Activated CD4-positive, CD25-positive, alpha-beta regulatory T cell treated with anti-CD3 and anti-CD28 coated beads, Interleukin-2, amount 50 U/mL, for 16 hours (primary cell): Measurements from ENCODE around the gene FXYD5.
A peak's percentile ranks its signal among the peaks of the same experiment; 100 is the strongest.
"Not testable (repeated sequence)": the region's sequence is repeated elsewhere in the genome, so short reads cannot be mapped to it uniquely, and the experiment has no call there.

Experiments used
- DNase-seq: peaks from one replicate; pipeline ENCODE4 v3.0.0-alpha.2; 2020; ENCODE audit warnings: low read depth, low spot score

Gene FXYD5

GRCh38 chr19:35177377-35178274 is 23.1 kb downstream of the FXYD5 start:
- no peak for DNase-seq

GRCh38 chr19:35178701-35179100 is 24.2 kb downstream of the FXYD5 start:
- no peak for DNase-seq

GRCh38 chr19:35179830-35180229 is 25.3 kb downstream of the FXYD5 start:
- DNase-seq: no peak

GRCh38 chr19:35181387-35181786 is 26.9 kb downstream of the FXYD5 start:
- DNase-seq: no peak

- DNase-seq: no peak
Observed at GRCh38 chr19:35184267-35184666, 29.7 kb downstream of the FXYD5 start.

- DNase-seq: no peak
Observed at GRCh38 chr19:35184884-35185283, 30.3 kb downstream of the FXYD5 start.

- DNase-seq: no peak
Observed at GRCh38 chr19:35194012-35194984, 39.8 kb downstream of the FXYD5 start.

GRCh38 chr19:35195830-35196229 is 41.3 kb downstream of the FXYD5 start:
- DNase-seq: no peak

GRCh38 chr19:35196861-35197260 is 42.3 kb downstream of the FXYD5 start:
- not testable (repeated sequence) for DNase-seq

GRCh38 chr19:35199481-35199880 is 44.9 kb downstream of the FXYD5 start:
- DNase-seq: no peak

- DNase-seq: no peak
Observed at GRCh38 chr19:35202722-35203688, 48.5 kb downstream of the FXYD5 start.

GRCh38 chr19:35204799-35205732 is 50.5 kb downstream of the FXYD5 start:
- DNase-seq: no peak

- DNase-seq: no peak
Observed at GRCh38 chr19:35205733-35206323, 51.3 kb downstream of the FXYD5 start.

GRCh38 chr19:35206379-35206778 is 51.8 kb downstream of the FXYD5 start:
- peak; percentile 39 for DNase-seq

- DNase-seq: no peak
Observed at GRCh38 chr19:35206855-35207254, 52.3 kb downstream of the FXYD5 start.

- no peak for DNase-seq
Observed at GRCh38 chr19:35207391-35207871, 52.9 kb downstream of the FXYD5 start.

GRCh38 chr19:35208121-35208520 is 53.6 kb downstream of the FXYD5 start:
- DNase-seq: no peak

- DNase-seq: no peak
Observed at GRCh38 chr19:35209646-35210045, 55.1 kb downstream of the FXYD5 start.

GRCh38 chr19:35211545-35212230 is 57.2 kb downstream of the FXYD5 start:
- peak; percentile 60 for DNase-seq
